GM08714 (cell line): ENCODE data around the gene MAN2A2.

ENCODE experiments used
- H3K4me3 ChIP-seq: fragments of 200-500 bp; sonication (Bioruptor generic); 2 replicates; pipeline ENCODE4 v1.5.1; 2014; ENCODE audit warnings: mild to moderate bottlenecking, low read length, inconsistent platforms
- ZNF274 ChIP-seq: IDR thresholded peaks from 2 replicates; pipeline ENCODE4 v1.6.1; 2012; ENCODE audit warnings: mild to moderate bottlenecking, low read depth, low read length

MAN2A2 gene

DNA sequence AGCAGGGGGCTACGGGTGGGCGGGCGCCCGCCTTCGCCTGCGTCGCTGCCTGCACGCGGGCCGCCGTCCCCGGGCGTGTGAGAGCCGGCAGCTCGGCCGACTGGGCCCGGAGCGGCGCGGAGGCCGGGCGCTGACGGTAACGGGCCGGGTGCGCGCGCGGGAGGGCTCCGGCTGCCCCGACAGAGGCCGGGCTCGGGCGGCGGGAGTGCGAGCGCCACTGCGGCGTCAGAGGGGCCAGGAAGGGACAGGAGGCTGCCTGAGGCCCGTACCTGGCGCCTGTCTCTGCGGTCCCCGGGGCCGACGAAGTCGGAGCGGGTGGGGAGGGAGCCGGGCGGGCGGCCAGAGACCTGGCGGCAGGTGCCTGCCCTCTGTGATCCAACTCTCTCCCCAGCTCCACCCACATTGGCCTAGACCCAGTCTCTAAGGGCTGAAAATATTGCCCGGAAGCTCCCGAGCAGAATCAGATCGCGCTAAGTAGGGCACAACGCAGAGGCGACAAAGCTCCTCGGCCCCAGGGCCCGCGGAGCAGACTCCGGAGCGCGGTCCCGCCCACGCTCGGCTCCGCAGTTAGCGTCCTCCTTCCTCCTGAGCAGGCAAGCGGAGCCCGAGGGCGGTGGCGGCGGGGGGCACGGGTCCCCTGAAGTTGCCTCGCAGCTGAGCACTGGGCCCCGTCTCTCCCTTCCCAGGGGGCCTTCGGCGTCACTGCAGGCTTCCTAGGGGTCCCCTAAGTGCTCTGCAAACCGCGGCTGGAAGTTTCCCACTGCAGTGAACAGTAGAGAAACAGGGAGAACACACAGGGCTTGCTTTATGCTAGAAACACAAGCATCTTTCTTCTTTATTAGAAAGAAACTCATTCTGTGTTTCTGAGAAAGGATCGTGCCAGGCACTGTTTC, at the start of gene MAN2A2:
TSS of gene MAN2A2 (plus strand) at position 463 of the 893 bp plus-strand sequence. CDS start 906 bp downstream, outside the sequence.
- no peak for TF ChIP-seq ZNF274
- H3K4me3 ChIP-seq: peak within 1 kb of the TSS; percentile 70

DNA sequence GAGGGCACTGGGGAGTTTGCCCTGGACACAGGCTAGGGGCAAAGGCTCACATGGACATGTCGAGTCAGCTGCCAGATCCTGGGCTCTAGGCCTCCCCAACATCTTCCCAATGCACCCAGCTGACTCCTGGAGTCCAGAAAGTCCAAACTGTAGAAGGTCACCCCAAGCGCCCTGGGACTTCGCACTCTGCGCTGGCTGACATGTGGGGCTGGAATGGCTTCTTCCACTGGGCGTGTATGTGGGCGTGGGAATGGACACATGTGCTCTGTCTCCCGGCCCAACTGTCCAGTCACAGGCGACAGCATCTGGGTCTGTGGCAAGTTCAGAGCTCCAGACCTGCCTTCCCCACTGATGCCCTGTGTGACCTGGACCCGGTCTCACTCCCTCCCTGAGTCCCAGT, 48.0 kb upstream of the MAN2A2 start:
- no peak for TF ChIP-seq ZNF274
- H3K4me3 ChIP-seq: no peak overlapping the region

DNA sequence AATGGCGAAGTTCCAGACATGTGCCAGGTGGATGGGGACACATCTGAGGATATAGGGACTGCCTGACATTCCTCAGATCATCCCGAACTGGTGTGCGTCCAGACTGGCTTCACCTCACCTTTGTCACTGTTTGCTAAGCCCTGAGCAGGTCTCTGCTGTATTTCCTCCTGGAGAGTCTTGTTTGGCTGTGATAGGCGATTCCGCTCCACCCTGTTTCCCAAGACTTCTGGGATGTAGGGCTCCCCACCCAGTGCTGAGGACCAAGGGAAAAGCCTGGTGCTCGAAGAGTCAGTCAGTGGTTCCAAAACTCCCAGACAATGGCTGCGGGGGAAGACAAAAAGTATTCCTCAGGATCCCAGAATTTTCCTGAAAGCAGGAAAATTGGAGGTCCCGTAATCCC, 45.8 kb upstream of the MAN2A2 start:
- no peak for TF ChIP-seq ZNF274
- no peak overlapping the region for H3K4me3 ChIP-seq

DNA sequence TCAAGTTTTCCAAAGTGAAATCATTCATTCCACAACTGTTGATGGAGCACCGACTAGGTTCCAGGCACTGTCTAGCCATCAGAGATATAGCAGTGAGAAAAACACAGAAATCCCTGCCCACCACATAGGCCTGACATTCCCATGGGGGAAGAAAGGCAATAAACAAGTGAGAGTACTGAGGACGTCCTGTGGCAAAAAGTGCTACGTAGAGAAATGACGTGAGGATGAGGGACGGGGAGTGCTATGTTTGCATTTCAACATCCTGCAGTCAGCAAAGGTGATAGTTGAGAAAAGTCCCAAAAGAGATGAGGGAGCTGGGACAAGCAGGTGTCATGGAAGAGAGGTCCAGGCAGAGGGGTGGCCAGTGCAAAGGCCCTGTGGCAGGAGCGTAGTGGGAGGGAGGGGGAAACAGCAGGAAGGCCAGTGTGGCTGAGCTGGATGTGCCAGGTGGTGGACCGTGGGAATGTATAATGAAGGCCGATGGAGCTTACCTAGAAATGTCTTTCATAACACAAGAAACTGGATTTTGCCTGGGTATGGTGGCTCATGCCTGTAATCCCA, 45.1 kb upstream of the MAN2A2 start:
- no peak for TF ChIP-seq ZNF274
- no peak overlapping the region for H3K4me3 ChIP-seq

DNA sequence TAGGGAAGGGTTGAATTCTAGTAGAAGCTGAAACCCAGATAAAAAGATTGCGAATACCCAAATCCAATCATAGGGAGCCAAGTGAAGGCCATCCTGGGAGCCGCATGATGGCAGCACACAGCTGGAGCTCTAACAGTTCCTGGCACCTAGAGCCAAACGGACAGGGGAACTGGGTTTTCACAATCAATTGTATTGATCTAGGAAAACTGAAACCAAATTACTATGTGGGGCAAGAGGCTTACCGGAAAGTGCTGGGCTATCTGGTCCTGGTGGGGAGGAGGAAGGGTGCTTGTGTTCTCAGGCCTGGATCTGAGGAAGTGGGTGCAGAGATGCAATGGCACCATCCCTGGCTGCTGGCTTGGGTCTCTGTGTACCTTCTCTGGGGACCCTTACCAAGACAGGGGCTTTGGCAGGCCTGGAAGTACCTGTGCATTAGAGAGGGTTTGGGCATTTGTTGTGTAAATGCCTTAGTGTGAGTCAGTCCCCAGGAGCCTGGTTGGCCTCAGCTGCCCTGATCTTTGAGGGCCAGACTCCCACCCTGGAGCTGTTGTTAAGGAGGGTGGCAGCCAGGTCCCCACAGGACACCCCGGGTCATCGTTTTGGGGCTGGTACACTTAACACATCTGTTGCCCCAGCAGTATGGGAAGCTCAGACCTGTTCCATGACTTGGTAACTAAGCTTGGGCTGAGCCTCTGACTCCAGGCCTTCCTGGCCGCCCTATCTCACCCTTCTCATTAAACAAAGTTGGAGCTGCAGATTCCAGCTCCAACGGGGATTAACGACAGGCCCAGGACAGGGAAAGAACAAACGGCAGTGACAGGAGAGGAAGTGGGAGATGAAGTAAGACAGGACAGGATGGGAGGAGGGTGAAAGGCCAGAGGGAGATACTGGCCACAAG, 43.6 kb upstream of the MAN2A2 start:
- TF ChIP-seq ZNF274: no peak
- H3K4me3 ChIP-seq: no peak overlapping the region

DNA sequence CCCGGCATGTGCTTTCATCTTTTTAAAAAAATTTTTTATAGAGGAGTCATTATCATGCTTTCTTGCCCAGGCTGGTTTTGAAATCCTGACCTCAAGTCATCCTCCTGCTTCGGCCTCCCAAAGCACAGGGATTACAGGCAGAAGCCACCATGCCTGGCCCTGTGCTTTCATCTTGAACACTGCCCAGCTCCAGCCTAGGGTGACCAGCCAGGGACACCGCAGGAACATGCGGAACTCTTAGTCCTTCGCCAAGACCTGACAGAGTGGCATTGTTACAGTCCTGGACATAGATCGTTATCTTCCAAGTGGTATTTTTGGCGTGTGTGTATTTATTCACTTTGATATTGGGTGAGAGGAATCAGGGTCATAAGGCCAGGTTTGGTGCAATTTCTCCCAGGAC, 42.7 kb upstream of the MAN2A2 start:
- TF ChIP-seq ZNF274: no peak

DNA sequence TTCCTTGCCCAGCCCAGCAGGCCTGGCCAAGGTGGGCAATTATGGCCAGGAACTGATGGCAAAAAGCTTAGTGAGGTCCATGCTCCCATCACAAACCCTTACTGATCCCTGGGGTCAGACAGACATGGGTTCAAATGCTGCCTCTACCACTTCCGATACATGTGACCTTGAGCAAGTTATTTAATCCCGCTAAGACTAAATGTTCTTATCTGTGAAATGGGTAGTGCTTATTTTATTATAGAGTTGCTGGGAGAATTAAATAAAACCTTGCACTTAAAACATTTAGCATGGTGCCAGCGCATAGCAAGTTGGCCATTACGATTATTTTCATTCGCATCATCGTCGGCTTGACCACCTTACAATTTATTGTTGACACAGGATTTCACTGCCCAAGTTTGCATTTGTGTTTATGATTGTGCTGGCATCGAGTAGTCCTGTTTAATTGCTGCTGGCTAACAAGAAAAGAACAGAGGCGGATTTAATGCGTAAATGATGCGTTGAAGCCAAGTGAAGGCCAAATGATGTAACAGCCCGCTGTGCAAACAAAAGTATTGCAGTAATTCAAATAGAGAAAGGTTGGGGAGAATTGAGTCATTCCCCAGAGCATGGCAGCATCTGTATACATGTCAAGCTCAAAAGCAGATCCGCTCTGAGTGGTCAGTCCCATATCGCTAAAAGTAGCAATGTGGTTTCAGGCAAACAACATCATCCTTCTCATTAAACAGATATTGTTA, 42.0 kb upstream of the MAN2A2 start:
- no peak overlapping the region for H3K4me3 ChIP-seq
- TF ChIP-seq ZNF274: no peak

More for the DNA sequence above, 42.7 kb upstream of the MAN2A2 start:
- no peak overlapping the region for H3K4me3 ChIP-seq

DNA sequence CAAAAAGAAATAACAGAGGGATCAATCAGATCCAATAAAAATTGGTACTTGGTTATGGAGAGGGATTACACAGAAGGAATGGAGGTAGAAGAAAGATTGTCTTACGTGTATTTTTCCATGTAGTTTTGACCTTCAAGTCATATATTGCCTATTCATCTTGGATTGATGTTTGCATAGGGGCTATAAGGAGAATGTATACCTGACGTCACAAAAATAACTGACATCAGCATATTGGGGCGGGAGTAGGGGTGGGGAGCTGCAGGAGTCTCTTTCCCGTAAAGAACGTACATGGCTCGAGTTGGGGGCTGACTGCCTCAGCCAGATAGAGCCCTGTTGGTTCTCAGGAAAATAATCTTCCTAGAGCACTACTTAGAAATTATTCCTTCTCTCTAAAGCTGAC, 40.6 kb upstream of the MAN2A2 start:
- no peak overlapping the region for H3K4me3 ChIP-seq
- TF ChIP-seq ZNF274: no peak

DNA sequence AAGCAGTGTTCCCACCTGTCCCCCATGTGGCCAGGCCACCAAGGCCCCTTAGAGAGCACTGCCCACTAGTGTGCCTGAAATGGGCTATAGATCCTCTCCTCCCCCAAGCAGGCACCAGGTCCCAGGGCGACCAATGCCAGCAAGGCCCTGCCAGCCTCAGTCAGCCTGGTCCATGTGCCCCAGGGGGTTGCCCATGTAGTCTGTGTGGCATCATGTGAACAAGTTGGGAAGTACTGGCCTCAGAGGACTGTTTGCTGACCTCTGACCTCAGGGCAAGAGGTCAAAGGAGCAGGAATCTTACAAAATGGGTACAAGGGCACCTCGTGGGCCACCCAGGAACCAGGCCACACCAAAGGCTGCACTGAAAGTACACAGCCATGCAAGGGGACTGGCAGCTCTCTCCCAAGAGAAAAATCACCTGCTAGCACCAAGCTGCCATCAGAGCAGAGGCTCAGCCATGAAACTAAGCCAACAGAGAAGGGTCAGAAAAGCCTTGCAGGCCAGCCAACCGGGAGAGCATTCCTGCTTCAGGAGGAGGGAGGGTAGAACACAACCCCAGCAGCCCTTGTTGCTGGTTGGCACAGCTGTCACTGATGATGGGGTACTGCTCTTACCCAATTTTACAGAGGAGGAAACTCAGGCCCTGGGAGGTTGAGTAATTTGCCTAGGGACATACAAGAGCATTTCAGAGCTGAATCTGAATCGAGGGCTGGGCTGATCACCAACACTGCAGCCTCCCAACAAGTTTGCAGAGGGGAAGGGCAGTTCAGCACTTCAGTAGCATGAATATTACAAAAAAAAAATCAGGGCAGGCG, 39.9 kb upstream of the MAN2A2 start:
- TF ChIP-seq ZNF274: no peak
- H3K4me3 ChIP-seq: no peak overlapping the region

DNA sequence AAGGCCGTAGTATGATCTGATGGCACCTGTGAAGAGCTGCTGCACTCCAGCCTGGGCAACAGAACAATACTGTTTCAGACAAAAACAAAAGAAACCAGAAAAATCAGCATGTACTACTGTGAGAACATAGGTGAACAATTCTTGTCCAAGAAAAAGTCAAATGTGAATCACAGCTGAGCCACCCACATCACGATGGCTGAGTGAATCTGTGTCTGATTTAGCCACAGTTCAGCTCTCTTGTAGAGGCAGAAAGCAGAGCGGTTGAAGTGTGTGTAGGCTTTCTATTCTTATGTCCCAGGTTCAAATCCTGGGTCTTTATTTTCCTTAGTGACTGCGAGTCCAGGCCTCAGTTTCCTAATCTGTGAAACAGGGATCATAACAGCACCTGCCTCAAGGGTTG, 39.1 kb upstream of the MAN2A2 start:
- no peak overlapping the region for H3K4me3 ChIP-seq
- TF ChIP-seq ZNF274: no peak

DNA sequence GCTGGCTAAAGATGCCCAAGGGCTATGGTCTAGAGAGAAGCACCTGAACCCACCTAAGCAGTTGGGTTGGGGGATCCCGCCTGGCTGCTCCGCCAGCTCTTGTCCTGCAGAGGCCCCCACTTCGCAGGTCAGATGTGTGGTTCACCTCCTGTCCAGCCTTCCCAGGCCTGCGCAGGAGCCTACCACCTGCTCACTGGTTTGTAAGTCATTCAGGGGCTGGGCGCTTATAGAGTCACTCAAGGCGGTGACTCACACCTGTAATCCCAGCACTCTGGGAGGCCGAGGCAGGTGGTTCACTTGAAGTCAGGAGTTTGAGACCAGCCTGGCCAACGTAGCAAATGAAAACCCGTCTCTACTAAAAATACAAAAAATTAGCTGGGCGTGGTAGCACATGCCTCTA, 38.6 kb upstream of the MAN2A2 start:
- H3K4me3 ChIP-seq: no peak overlapping the region
- TF ChIP-seq ZNF274: no peak

DNA sequence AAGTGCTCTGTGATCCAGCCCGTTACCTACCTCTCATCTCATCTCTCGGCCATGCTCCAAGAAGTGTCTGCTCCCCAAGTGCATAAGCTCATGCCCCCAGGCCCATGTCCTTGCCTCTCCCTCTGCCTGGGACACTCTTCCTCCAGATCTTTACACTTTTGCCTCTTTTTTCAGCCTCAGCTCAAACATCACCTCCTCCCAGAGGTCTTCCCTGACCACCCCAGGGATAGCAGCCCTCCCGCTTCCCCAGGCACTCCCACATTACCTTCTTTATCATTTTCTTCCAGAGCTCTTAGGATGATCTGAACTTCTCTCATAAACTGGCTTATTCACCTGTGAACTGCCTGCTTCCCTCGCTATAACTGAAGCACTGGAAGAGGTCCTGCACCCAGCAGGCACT, 37.4 kb upstream of the MAN2A2 start:
- no peak overlapping the region for H3K4me3 ChIP-seq
- no peak for TF ChIP-seq ZNF274

DNA sequence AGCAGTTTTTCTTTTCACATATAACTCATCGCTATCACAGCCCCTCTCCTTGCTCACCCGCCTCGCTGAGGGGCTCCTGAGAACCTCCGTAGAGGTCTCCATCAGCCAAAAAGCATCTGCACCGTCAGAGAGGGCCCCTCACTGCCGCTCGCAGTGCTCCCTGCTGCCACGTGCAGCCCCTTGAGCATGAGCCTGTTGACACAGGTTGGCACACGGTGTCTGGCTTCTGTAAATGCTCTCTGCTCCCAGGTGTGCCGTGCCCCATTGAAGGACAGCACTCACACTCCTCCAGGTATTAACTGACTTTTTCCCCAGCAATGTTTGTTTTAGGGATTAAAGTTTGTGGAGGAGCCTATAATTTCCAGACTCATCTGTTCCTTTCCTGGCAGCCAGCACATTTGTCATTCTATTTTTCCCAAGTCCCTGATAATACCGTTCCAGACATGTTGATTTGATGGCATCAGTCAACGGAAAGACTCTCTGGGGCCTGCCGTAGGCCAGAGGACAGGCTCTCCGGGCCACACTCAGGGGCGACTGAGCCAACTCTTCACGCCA, 36.9 kb upstream of the MAN2A2 start:
- TF ChIP-seq ZNF274: no peak
- no peak overlapping the region for H3K4me3 ChIP-seq
